NCI-H446 treated with DMSO at 0.1 percent for 48 hours (cell line): ENCODE measurements around the gene SFXN5.

Source experiments
- DNase-seq: peaks from one replicate; lab custom pipeline; 2025; lab: John Stamatoyannopoulos, UW

SFXN5 gene

DNA sequence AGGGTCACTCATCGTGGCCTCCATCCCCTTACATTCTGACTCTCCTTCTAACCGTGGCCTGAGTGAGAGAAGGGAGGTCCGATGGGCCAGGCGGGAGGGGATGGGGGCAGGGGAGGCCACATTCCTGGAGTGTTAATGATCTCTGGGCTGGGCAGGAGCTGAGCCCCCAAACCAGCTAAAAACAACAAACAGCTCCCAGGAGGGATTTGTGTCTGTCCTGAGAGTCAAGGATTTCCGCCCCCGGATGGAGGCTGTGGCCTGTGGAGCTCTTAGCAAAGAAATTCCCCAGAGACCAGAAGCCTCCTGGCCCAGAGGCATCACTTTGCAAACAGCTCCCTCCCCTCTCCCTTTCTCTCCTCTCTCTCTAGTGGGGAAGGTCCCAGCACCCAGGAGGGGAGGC lies 130.7 kb downstream of the SFXN5 start:
- DNase-seq, result no peak

DNA sequence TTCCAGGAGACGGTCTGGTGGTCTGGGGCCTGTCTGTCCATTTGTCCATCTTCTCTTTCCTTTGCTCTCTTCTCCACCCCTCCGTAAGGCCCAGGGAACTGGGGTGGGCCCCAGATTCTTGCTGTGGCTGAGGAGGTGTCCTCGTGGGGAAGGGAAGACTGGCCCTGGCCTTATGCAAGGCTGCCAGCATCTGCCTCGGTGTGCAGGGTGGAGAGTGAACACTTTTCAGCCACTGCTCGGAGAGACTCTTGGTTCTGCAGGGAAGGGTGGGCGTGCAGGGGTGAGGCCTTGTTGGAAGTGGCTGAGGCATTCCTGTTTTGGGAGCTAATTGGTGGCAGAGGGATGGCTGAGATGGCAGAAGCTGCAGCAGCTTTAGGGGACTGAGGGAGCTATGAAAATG lies 131.2 kb downstream of the SFXN5 start:
- no peak for DNase-seq

DNA sequence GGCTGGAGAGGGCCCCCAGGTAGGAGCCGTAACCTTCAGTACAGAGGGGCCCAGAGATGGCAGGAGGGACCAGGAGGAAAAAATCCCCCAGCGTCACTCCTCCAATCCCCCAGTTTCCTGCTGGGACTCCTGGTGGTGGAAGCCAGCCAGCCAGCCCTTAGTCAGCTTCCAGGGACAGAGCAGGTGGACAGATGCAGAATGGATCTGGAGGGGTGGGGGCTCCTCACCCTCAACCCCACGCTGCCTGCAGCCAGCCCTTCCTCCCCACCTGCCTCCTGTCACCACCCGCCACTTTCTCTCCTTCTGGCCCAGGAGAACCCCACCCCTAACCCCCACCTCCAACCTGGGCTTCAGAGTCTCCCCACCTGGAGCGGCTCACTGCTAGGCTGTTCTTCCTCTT lies 133.1 kb downstream of the SFXN5 start:
- no peak for DNase-seq

DNA sequence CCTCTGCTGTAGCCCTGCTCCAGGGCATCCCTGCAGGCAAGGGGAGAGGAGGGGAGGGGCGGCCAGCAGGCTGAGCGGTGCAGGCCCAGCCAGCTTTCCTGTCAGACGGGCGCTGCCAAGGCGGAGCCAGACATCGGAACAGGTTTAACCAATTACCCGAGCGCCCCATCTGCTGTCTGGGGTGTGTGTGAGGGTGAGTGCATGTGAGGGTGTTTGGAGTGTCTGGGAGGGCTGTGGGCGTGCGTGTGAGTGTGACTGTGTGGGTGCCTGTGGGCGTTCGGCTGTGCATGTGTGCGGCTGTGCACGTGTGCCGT lies 134.2 kb downstream of the SFXN5 start:
- DNase-seq, result no peak

DNA sequence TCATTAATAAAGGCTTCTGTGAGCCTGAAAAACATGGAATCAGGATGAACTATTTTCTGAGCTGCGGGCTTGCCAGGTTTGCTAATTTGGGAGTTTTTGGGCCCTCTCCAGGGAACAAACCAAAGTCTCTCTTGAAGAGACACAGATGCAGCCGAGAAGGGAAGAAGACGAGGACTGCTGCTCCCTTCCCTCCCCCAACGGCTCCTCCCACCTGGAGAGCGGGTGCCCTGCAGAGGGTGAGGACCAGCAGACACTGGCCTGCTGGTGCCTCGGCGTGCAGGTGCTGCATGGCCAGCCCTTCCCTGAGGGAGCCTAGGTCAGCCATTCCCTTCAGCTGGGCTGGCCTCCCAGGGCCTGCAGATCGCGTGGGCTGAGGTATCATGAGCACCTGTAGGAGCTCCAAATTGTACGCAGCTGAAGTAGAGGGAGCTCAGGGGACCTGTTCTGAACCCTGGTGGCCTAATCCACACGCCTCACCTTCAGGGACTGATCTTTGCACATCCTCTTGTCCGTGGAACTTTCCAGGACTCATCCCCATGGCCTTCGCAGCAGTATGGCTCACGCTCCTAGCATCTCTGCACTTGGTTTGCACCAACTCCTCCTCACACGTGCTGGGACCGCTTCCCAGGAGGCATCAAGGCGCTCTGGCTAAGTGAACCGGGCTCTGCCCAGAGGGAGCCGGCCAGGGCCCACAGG lies 134.7 kb downstream of the SFXN5 start:
- no peak for DNase-seq

DNA sequence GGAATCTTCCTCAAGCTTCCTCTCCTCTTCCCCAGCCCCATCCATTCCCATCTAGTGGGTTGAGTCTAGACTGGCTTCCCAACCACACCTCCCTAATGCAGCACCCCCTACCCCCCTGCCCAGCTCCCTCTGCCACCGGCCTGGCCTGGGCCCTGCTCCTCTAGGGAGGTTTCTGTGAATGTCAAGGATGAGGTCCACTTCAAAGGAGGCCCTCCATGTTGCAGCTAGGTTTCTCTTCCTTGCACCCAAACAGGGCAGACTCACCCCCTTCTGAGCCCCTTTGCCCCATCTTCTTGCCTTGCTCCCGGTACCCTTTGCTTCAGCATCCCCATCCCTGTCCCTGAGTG lies 135.9 kb downstream of the SFXN5 start:
- DNase-seq, result no peak

DNA sequence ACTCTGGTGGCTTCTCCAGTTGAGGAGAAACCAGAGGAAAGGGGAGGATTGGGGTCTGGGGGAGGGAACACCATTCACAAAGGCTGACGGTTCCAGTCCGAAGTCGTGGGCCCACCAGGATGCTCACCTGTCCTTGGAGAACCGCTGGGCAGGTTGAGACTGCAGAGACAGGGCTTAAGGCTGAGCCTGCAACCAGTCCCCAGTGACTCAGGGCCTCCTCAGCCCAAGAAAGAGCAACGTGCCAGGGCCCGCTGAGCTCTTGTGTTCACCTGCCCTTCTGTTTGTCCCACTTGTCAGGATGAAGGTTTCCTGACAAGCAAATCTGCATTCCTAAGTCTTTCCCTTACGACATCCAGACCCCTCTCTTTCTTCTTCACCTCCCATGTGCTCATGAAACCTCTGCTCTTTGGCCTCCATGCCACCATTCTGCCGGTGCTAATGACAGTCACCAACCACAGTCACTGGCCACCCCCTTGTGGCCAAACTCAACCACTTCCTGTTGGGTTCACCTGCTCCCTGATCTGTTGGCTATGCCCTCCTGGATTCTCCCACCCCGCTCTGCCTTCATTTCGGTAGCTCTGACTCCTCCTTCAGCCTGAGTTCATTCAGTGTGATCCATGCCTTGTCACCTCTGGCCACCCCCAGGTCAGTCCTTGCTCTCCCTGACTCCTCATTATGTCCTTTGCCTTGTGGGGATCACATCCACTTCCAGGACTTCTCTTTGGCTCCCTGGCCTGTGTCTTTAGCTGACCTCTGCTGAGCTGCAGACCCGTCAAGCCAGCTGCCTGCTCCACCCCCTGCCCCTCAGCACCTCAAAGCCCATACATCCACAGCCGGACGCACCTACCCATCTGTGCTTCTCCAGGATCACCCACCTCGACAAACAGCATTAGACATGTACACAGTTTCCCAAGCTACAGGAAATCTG lies 136.6 kb downstream of the SFXN5 start:
- DNase-seq, result no peak

DNA sequence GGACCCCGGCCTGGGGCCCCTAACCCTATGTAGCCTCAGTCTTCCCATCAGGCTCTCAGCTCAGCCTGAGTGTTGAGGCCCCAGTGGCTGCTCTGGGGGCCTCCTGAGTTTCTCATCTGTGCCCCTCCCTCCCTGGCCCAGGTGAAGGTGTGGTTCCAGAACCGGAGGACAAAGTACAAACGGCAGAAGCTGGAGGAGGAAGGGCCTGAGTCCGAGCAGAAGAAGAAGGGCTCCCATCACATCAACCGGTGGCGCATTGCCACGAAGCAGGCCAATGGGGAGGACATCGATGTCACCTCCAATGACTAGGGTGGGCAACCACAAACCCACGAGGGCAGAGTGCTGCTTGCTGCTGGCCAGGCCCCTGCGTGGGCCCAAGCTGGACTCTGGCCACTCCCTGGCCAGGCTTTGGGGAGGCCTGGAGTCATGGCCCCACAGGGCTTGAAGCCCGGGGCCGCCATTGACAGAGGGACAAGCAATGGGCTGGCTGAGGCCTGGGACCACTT lies 137.8 kb downstream of the SFXN5 start:
- DNase-seq, result no peak

DNA sequence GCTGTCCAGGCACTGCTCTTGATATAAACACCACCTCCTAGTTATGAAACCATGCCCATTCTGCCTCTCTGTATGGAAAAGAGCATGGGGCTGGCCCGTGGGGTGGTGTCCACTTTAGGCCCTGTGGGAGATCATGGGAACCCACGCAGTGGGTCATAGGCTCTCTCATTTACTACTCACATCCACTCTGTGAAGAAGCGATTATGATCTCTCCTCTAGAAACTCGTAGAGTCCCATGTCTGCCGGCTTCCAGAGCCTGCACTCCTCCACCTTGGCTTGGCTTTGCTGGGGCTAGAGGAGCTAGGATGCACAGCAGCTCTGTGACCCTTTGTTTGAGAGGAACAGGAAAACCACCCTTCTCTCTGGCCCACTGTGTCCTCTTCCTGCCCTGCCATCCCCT lies 138.3 kb downstream of the SFXN5 start:
- no peak for DNase-seq

DNA sequence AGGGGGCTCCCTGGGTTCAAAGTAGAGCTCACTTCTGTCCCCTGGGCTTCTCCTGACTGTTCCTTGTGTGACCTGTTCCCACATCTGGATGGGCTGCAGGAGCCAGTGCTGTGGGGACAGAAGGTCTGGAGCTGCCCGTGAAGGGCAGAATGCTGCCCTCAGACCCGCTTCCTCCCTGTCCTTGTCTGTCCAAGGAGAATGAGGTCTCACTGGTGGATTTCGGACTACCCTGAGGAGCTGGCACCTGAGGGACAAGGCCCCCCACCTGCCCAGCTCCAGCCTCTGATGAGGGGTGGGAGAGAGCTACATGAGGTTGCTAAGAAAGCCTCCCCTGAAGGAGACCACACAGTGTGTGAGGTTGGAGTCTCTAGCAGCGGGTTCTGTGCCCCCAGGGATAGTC lies 138.7 kb downstream of the SFXN5 start:
- DNase-seq, result no peak

DNA sequence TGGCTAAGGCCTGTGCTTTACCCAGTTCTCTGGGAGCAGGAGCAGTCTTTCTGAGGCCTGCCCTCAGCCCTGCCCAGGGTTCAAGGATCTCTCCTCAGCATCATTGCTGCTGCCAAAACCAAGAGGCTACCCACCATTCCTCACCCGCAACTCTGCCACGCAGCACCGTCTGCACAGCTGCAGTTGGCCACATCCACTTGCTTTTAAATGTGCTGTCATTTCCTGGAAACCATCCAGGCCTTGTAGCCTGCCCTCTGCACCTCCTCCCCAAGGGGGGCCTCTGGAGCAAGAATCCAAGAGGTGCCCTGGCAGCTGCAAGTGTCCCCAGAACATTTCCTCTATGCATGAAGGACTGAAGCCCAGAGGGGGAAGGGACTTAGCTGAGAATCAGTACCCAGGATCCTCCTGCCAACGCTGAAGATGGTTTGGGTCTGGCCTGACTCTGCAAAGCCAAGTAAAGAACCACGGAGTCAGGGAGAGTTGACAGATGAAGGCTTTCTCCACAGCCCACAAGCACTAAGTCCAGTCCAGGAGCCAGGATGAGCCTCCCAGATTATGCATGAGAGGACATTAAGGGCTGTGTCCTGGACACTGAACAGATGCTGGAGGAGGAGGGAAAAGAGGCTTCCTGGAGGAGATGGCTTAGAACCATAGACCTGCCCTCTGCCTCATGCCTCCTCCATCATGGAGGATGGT lies 139.3 kb downstream of the SFXN5 start:
- DNase-seq, result no peak

DNA sequence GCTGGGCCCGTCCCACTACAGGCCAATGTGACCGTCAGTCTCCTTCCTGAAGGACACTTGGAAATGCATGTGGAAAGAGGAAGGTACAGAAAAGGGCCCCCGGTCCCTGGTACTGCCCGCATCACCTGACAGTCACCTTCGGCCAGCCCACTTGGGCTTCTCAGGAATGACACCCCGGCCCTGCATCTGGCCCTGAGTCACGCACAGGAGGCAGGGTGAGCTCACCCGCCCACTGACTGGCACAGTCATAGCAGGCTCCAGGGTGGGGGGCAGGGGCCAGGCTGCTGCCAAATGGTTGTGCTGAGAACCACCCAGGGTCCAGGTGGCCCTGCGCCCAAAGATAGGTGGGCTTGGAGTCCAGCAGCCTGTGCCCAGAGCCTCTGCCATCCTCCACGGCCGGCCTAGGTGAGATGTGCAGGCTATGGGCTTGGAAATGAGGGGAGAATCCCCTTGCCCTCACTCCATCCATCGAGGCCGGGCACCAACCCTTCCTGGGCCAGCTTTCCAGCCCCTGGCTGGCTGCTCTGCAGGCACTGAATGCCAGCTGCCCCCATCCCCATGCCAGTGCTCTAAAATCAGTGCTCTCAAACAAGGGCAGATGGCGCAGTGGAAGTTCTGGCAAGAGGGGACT lies 140.1 kb downstream of the SFXN5 start:
- DNase-seq, result no peak

DNA sequence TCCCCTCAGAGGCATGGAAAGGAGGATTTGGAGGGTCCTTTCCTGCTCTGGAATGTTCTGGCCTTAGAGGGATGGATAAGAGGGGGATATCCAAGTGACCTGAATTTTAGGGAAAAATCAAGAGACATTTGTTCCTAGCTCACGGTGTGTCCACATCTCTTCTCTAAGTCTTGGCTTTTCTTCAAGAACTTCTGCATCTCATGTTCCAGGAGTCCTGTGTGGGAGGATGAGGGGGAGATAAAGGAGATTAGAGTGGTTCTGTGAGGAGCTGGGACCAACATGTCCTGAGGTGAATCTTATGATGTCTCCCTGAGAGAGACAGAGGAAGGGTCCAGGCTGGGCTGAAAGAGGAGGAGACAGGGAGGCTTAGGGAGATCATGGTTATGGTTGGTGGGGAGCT lies 142.5 kb downstream of the SFXN5 start:
- no peak for DNase-seq

DNA sequence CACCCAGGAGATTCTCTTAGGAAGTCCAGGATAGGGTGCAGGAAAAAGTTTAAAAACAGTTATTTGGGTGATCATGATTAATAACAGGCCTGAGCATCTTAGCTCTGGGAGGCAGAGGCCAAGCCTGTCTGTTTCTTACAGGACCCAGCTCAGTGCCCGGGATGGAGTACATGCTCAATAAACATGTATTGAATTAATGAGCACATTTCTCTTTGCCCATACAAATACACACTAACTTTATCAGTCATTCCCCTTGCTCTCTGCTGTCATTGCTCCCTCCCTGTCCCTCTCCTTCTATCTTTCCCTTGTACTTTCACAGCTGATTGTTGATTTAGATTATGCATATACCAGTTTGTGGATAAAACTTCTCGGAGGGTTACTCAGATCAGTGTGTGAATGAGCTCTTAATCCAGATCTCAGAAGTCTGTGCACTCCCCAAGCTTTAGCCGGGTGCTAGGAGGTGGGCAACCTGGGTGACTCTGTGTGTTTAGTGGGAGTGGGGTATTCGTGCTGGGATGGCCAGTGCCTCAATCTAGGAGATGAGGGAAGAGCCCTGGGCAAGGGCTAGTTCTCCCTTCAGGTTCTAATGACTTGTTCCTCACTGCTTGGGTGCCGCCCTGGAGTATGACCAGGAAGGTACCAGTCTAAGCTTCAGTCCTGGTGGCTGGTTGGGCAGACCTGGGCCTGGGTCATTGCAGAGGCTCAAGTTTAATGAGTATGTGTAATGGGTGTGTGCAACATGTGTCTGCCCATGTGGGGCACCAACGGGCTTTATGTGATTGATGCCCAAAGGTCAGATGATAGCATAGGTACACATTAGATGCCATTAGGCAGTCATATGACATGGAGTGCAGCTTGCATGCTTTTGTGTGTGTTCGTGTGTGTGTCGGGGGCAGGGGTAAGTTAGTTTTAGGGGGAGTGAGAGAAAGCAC lies 143.6 kb downstream of the SFXN5 start:
- no peak for DNase-seq

DNA sequence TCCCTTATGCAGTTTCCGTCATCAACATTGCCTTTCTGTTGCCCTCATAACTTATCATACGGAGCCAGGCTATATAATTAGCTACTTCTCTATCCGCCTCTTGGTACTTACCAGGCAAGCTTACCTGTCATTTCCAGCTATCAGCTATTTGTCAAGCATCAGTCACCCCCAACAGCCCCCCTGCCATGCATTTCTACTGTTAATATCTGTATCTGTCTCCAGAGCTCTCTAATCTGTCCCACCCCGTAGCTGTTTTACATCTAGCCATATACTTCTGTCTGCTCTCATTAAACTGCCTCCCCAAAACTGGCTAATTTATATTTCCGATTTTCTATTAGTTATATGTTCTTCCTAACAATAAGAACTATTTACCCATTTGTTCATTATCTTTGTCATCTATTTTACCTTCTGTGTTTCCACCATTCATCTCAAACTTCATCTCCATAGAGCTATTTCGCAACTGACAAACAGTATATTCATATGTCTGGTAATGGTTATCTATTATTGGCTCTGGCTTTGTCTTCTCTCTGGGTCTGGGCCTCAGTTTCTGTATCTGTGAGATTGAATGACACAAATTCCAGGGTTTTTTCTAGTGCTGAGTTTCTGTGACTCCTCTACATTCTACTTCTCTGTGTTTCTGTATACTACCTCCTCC lies 144.6 kb downstream of the SFXN5 start:
- no peak for DNase-seq

DNA sequence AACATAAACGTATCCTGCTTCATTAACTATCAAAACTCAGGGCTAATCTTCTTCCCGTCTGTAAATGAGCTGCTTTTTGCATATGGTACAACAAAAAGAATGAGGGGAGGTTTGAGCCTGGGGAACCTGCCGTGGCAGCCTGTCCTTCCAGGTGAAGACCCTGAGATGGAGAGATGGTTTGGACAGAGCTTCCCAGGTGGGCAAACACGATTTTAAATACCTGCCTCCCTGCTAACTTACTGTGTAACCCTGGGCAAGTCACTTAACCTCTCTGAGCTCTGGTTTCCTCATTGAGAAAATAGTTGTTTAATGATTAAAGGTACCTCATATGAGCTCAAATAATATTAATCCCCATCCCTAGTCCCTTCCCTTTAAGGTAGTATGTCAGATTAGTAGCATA lies 145.1 kb downstream of the SFXN5 start:
- DNase-seq, result no peak

DNA sequence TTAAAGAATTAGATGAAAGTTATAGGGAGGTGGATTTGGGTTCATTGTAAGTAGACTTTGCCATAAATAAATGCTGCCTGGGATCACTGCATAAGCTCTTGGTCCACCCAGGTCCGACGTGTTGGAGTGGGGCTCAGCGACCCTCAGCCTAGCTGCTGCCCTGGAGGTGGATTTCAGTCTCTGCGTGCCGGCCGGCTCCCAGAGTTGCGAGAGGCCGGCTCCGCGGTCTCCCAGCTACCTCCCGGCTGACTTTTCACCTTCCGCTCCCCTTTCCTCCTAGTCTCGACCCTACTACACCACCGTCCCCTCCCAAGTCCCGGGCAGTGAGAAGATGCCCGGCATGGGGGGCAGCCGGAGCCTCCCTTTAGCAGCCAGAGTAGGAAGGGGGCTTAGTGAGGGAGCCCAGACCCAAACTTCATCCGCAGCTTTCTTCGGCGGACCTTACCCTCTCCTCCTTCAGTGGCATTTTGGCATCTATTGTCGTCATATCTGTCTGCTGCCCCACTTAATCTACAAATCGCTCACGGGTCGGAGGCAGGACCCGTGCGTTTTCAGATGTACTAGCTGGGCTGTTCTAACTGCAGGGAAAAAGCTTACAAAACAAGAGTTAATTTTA lies 146.1 kb downstream of the SFXN5 start:
- no peak for DNase-seq

DNA sequence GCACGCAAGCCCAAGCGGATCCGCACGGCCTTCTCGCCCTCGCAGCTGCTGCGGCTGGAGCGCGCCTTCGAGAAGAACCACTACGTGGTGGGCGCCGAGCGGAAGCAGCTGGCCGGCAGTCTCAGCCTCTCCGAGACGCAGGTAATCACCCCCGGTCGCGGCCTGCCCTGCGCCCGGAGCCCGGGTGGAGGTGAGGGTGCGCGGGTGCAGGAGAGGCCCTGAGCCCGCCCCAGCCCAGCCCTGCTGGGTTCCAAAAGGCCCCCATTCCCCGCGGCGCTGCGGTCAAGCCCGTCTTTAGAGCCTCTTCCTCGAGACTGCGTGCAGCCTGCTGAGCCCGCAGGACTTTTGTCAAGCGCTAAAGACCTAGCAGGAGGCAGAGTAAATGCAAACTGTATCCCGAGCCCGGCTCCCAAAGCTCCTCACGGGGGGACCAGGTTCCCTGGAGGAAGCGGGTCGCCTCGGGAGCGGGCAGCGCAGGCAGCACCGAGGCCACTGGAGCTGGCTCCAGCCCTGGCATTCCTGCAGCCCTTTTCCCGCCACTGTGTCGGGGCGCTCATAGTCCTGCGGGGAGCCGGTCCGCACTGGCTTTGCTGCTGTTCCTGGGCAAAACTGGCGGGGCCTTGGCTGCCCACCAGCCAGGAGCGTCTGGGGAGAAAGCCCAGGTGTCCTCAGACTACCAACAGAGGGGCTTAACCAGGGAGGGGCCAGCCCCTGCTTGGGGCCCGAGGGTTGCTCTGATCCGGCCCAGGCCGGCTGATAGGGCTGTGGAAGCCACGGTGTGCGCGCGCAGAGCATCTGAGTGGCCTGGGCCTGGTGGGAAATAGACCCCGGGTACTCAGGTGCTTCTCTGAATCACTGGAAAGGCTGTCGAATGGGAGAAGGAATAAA lies 146.9 kb downstream of the SFXN5 start:
- no peak for DNase-seq

DNA sequence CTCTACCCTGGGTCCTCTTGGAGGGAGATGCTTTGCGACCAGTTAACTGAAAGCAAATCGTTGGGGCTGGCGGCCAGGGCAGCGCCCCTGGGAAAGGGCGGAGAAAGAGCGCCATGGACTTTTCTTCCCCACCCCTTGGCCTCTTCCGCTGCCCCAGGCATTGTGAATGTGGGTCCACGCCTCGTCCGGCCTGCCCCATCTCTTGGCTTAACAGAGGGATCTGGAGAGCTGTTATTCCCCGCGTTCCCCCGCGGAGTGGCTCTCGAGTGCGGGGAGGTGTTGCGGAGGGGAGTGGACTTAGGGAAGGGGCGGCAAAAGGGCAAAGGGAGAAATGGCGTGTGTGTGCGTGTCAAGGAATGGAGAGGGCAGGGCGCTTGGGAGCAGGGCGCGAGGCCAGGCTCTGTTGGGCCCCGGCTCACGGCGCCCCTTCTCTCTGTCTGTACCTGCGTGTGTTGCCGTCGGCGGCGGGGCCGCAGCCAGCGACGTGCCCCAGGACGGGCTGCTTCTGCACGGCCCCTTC lies 147.6 kb downstream of the SFXN5 start:
- DNase-seq, result no peak
